OCI-LY7 (cell line): Measurements from ENCODE around the gene MSANTD2. TPM values are rescaled to one million over a fixed set of nuclear protein-coding genes. Genes with fewer than 3 reads are reported as not detected.

Experiments
- BruUV-seq: library from RNA; stranded (reverse); fragments of 400-500 nt; replicated peaks from 2 replicates; lab custom pipeline; 2021; lab: Mats Ljungman, UMichigan
- CTCF ChIA-PET: fragments of 300-600 bp; sonication (Branson Sonifier 250); formaldehyde crosslinking; loops from one replicate; lab custom pipeline; 2022; ENCODE audit warnings: antibody characterized with exemption; ENCODE audit not compliant: unreplicated experiment; lab: Charles Lee
- POLR2A ChIA-PET: fragments of 300-600 bp; sonication (Branson Sonifier 250); formaldehyde crosslinking; loops from one replicate; lab custom pipeline; 2022; ENCODE audit warnings: antibody characterized with exemption; lab: Charles Lee
- DNase-seq: peaks from one replicate; pipeline ENCODE4 v3.0.0-alpha.2; 2015; ENCODE audit warnings: low spot score
- H2AFZ ChIP-seq: fragments of 200-600 bp; sonication (generic), shearing (Covaris generic); 2 replicates; pipeline ENCODE4 v1.6.1; 2014; ENCODE audit warnings: mild to moderate bottlenecking, antibody characterized with exemption, low read length, moderate library complexity
- H3K27ac ChIP-seq: fragments of 200-600 bp; sonication (generic); 2 replicates; pipeline ENCODE4 v1.5.1; 2014; ENCODE audit warnings: mixed run types, low read depth, mild to moderate bottlenecking, moderate library complexity, low read length, inconsistent platforms; ENCODE audit not compliant: poor library complexity, severe bottlenecking
- H3K36me3 ChIP-seq: fragments of 200-600 bp; sonication (generic); 2 replicates; pipeline ENCODE4 v1.6.1; 2014; ENCODE audit warnings: mild to moderate bottlenecking, antibody characterized with exemption, low read length, moderate library complexity, mixed read lengths; ENCODE audit not compliant: insufficient read depth
- H3K4me1 ChIP-seq: fragments of 200-600 bp; sonication (generic); 2 replicates; pipeline ENCODE4 v1.5.1; 2014; ENCODE audit warnings: mild to moderate bottlenecking, low read length; ENCODE audit not compliant: insufficient read depth, poor library complexity, severe bottlenecking
- H3K4me2 ChIP-seq: fragments of 200-600 bp; sonication (generic); 2 replicates; pipeline ENCODE4 v1.6.1; 2014; ENCODE audit warnings: mild to moderate bottlenecking, low read length
- H3K4me3 ChIP-seq: fragments of 200-600 bp; sonication (generic); 2 replicates; pipeline ENCODE4 v1.5.1; 2014; ENCODE audit warnings: mild to moderate bottlenecking, low read depth, low read length; ENCODE audit not compliant: poor library complexity, severe bottlenecking
- H3K79me2 ChIP-seq: fragments of 200-600 bp; sonication (generic); 2 replicates; pipeline ENCODE4 v1.6.1; 2016; ENCODE audit warnings: low read depth, mild to moderate bottlenecking, low read length, moderate library complexity, mixed read lengths; ENCODE audit not compliant: insufficient read depth
- H3K9me2 ChIP-seq: fragments of 200-600 bp; sonication (generic); 2 replicates; pipeline ENCODE4 v1.6.1; 2016; ENCODE audit warnings: mild to moderate bottlenecking, low read length, mixed read lengths; ENCODE audit not compliant: insufficient read depth
- H3K9me3 ChIP-seq: fragments of 200-600 bp; sonication (generic); 2 replicates; pipeline ENCODE4 v1.6.1; 2014; ENCODE audit warnings: mild to moderate bottlenecking, mixed run types, low read length, mixed read lengths
- H4K20me1 ChIP-seq: fragments of 200-600 bp; sonication (generic); 2 replicates; pipeline ENCODE4 v1.6.1; 2014; ENCODE audit warnings: mild to moderate bottlenecking, antibody characterized with exemption, low read length, moderate library complexity, mixed read lengths; ENCODE audit not compliant: insufficient read depth
- CTCF ChIP-seq: fragments of 200-600 bp; sonication (generic); conservative IDR thresholded peaks from 2 replicates; pipeline ENCODE4 v1.5.1; 2014; ENCODE audit warnings: mild to moderate bottlenecking, antibody characterized with exemption, low read length, moderate library complexity, mixed read lengths
- EZH2phosphoT487 ChIP-seq: fragments of 200-600 bp; sonication (generic); IDR thresholded peaks from 2 replicates; pipeline ENCODE4 v1.6.1; 2018; ENCODE audit warnings: low read depth, borderline replicate concordance, mild to moderate bottlenecking, mixed run types, antibody characterized with exemption, low read length, moderate library complexity, mixed read lengths
- intact Hi-C: fragments of 100-400 bp; cut with micrococcal nuclease; formaldehyde crosslinking; loops from one replicate; pipeline ENCODE4 v1.10.0; 2022; ENCODE audit not compliant: unreplicated experiment
- total RNA-seq, 2 experiments: library from RNA; depleted of rRNA in 1 of 2; stranded (reverse); fragments of >200 nt in 1 of 2; shearing (Covaris generic) in 1 of 2; gene quantifications; 2 replicates each; pipeline ENCODE4 v1.2.3, GENCODE V29; 2014 to 2022

MSANTD2 gene
- total RNA-seq, 2 experiments from 2014 or later, result 22.1 to 23.4 TPM

GRCh38 chr11:124753205-124753604 is 47.0 kb downstream of the MSANTD2 start:
- Histone ChIP-seq H3K4me1 (peaks cover 16% of the 10 kb centered on the region), H2AFZ (0 out of 2 replicates have a peak overlapping the region, but pooled peaks have one; percentile 23), H3K79me2 (no peaks in the 10 kb centered on the region), H3K9me3 (no peaks in the 10 kb centered on the region), H3K27ac (no peak overlapping the region), H3K36me3 (no peaks in the 10 kb centered on the region), H3K9me2 (no peaks in the 10 kb centered on the region), H3K4me2 (no peak overlapping the region), H3K4me3 (no peak overlapping the region), H4K20me1 (no peaks in the 10 kb centered on the region)
- no peak for TF ChIP-seq CTCF
- no peak for TF ChIP-seq EZH2phosphoT487
- ChIA-PET POLR2A (interaction anchor here (1.5 to 1.7 kb wide), 2 partner anchors 46 to 82 kb away, joined by 4 to 7 read pairs; no protein-coding TSS in a partner anchor), CTCF (no interaction called here)
- no TSS peak for BruUV-seq
- no peak for DNase-seq
- intact Hi-C loops, result no loop called here

- H3K9me3 ChIP-seq, result no peaks in the 10 kb centered on the region
- ChIA-PET CTCF (no interaction called here), POLR2A (interaction anchor here (0.7 to 1.7 kb wide), 4 partner anchors 32 to 118 kb away, joined by 3 to 7 read pairs (median 4); no protein-coding TSS in a partner anchor)
- intact Hi-C loops, result no loop called here
- no peak overlapping the region for H3K27ac ChIP-seq
- TF ChIP-seq CTCF, result no peak
- peaks cover 11% of the 10 kb centered on the region for H3K4me1 ChIP-seq
- no peak overlapping the region for H3K4me3 ChIP-seq
- H3K4me2 ChIP-seq, result no peak overlapping the region
- DNase-seq, result no peak
- no peaks in the 10 kb centered on the region for H3K9me2 ChIP-seq
- BruUV-seq, result no TSS peak
- H3K36me3 ChIP-seq, result no peaks in the 10 kb centered on the region
- no peaks in the 10 kb centered on the region for H3K79me2 ChIP-seq
- peak overlapping the region; percentile 23; the same call in 1 of the 2 replicates for H2AFZ ChIP-seq
- no peaks in the 10 kb centered on the region for H4K20me1 ChIP-seq
Measured at GRCh38 chr11:124752471-124753102, 47.6 kb downstream of the MSANTD2 start.
